Transverse colon (tissue), 3 donors: ENCODE data around the gene GFOD1.

Experiments
- POLR2A ChIP-seq: fragments of 450-650 bp; IDR thresholded peaks from one replicate; pipeline ENCODE4 v1.6.1; 2016; ENCODE audit warnings: antibody characterized with exemption, mild to moderate bottlenecking, moderate library complexity
- TF ChIP-seq, protein P1 (sequence below), 5 experiments: fragments of 200-600 bp in 3 of 5; fragments of 450-650 bp in 2 of 5; sonication (generic) in 3 of 5; IDR thresholded peaks; 1 replicate in 2 of 5; 2 replicates in 3 of 5; pipeline ENCODE4 v1.5.1; 2016 to 2017; ENCODE audit warnings: antibody characterized with exemption in 5 of 5, inconsistent platforms in 3 of 5, mild to moderate bottlenecking in 2 of 5, moderate library complexity in 1 of 5

DNA sequence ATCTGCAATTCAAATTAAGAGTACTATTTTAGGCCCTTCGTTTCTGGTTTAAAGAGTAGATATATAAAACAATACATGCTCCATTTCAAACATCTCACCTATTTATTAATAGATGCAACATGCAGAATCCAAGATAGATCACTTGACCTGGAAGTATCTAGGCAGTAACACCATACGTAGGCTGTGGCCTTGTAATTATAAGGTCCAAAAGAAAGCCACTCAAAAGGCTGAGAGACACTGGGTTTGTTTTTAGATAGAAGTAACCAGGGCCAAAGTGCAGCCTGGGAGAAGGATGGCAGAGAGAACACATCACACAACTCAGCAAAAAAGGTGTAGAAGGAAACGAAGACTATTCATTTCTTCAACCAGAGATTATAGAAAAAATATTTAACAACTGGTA is 8.4 kb upstream of the GFOD1 start:
- no peak for TF ChIP-seq POLR2A
- TF ChIP-seq, protein P1, sequence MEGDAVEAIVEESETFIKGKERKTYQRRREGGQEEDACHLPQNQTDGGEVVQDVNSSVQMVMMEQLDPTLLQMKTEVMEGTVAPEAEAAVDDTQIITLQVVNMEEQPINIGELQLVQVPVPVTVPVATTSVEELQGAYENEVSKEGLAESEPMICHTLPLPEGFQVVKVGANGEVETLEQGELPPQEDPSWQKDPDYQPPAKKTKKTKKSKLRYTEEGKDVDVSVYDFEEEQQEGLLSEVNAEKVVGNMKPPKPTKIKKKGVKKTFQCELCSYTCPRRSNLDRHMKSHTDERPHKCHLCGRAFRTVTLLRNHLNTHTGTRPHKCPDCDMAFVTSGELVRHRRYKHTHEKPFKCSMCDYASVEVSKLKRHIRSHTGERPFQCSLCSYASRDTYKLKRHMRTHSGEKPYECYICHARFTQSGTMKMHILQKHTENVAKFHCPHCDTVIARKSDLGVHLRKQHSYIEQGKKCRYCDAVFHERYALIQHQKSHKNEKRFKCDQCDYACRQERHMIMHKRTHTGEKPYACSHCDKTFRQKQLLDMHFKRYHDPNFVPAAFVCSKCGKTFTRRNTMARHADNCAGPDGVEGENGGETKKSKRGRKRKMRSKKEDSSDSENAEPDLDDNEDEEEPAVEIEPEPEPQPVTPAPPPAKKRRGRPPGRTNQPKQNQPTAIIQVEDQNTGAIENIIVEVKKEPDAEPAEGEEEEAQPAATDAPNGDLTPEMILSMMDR (IDR thresholded peaks at IDR 0.05) = no peak
